AG08396 (cell line): Measurements from ENCODE around the gene SCFD2.
"Not testable (repeated sequence)": the region's sequence is repeated elsewhere in the genome, so short reads cannot be mapped to it uniquely, and the experiment has no call there.

ENCODE experiments used
- DNase-seq: peaks from one replicate; pipeline ENCODE4 v3.0.0; 2012; ENCODE audit warnings: low spot score, mixed read lengths

The SCFD2 gene

GRCh38 chr4:52848254-52848653 is 517.6 kb downstream of the SCFD2 start:
- DNase-seq: no peak

- DNase-seq: no peak
Measured at GRCh38 chr4:52846502-52846901, 519.4 kb downstream of the SCFD2 start.

GRCh38 chr4:52844596-52844995 is 521.3 kb downstream of the SCFD2 start:
- DNase-seq: no peak

- DNase-seq: no peak
Measured at GRCh38 chr4:52843958-52844357, 521.9 kb downstream of the SCFD2 start.

- no peak for DNase-seq
Measured at GRCh38 chr4:52843351-52843750, 522.5 kb downstream of the SCFD2 start.

- no peak for DNase-seq
Measured at GRCh38 chr4:52842792-52843191, 523.1 kb downstream of the SCFD2 start.

- no peak for DNase-seq
Measured at GRCh38 chr4:52841682-52842456, 524.0 kb downstream of the SCFD2 start.

- DNase-seq: no peak
Measured at GRCh38 chr4:52840531-52841370, 525.1 kb downstream of the SCFD2 start.

GRCh38 chr4:52838729-52839586 is 526.9 kb downstream of the SCFD2 start:
- DNase-seq: no peak

- peak; percentile 66 for DNase-seq
Measured at GRCh38 chr4:52837716-52838558, 527.9 kb downstream of the SCFD2 start.

- no peak for DNase-seq
Measured at GRCh38 chr4:52836678-52837077, 529.2 kb downstream of the SCFD2 start.

- DNase-seq: no peak
Measured at GRCh38 chr4:52836120-52836519, 529.7 kb downstream of the SCFD2 start.

- DNase-seq: not testable (repeated sequence)
Measured at GRCh38 chr4:52834641-52835456, 531.0 kb downstream of the SCFD2 start.

- no peak for DNase-seq
Measured at GRCh38 chr4:52833941-52834525, 531.8 kb downstream of the SCFD2 start.

GRCh38 chr4:52825460-52826090 is 540.3 kb downstream of the SCFD2 start:
- DNase-seq: no peak

GRCh38 chr4:52824603-52825459 is 541.0 kb downstream of the SCFD2 start:
- DNase-seq: peak; percentile 78

GRCh38 chr4:52824270-52824602 is 541.6 kb downstream of the SCFD2 start:
- DNase-seq: no peak

- no peak for DNase-seq
Measured at GRCh38 chr4:52823702-52824092, 542.2 kb downstream of the SCFD2 start.
